Measurements from ENCODE around the gene ICA1L.

ICA1L gene

DNA sequence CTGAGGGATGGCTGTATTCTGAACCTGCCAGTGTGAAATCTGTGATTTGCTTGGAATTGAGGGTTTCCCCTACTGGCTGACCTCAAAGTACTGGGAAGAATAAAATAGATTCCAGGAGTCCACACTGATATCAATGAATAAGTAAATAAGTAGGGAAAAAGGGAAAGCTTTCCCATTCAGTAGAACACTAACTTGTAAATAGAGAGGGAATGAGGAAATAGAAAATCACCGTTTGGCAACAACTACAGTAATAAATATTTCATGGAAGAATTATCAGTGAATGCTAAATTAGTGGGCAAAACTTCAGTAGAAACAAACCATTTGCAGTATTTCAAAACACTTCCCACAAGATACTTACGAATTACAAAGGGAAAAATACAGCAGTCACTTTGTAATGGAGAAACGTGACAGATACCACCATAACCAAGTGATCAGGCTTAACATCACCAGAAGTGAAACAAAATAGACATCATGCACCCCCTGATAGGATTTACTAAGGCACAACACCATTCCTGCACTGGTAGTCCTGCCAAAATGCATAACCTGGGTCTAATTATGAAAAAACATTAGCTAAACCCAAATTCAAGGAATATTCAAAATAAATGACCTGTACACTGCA lies 88.5 kb downstream of the ICA1L start:
- no peak for DNase-seq (ENCODE audit: low read depth, low spot score)

DNA sequence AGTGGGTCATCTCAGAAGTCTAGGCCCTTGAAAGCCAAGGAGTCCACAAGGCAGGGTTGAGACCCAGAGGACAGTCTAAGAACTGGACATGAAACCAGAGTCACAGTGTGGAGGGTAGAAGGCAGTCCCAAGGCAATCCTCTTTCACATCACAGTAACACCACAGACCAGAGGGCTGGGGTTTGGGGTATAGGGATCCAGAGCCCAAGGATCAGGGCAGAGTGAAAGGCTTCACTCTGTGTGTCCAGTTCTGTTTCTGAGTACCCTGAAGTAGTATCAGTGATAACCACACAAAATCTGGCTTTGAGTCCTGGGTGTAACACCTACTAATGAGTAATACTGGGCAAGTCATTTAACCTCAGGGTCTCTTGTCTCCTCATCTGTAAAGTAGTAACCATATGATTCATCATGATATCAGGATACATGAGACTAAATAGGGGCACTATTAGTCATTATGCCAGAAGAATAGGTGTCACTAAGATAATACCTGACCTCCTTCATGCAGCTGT lies 91.0 kb downstream of the ICA1L start:
- no peak for DNase-seq (ENCODE audit: low read depth, low spot score)

DNA sequence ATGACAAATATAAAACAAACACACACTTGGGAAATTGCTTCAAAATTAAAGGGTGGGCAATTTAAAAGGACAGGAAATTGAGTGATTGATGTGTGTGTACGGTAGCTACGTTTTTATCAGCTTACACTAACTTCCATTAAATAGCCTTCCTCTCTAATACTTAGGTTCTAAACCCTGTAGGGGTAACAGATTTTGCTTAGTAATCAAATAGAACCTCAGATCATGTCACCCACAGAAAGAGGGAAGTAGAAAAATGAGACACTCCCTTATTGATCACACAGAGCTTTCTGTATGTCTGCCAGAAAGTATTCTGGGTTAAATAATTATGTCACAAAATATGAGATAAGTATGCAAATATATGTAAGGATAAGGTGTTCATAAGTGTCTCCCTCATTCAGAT lies 93.3 kb downstream of the ICA1L start:
- DNase-seq (ENCODE audit: low read depth, low spot score): no peak

DNA sequence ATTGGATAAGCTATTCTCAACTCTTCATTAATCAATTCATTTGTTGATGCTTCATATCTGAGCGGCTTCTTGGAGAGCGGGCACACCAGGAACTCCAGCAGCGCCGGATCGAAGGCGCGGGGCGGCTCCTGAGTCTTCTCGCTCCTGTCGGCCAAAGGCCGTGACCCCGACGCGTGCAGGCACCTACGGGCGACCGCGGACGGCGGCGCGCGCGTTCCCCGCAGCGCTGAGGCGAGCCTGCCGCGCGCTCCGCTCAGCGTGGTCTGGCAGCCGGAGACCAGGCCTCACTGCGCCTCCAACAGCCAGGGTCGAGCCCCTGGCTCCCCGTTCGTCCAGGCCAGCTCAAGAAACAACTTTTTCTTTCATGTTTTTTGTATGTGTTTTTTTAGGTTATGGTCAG lies 97.5 kb downstream of the ICA1L start:
- no peak for DNase-seq (ENCODE audit: low read depth, low spot score)

GRCh38 chr2:202773301-202773973 lies 98.1 kb downstream of the ICA1L start:
- no peak for DNase-seq (ENCODE audit: low read depth, low spot score)

DNA sequence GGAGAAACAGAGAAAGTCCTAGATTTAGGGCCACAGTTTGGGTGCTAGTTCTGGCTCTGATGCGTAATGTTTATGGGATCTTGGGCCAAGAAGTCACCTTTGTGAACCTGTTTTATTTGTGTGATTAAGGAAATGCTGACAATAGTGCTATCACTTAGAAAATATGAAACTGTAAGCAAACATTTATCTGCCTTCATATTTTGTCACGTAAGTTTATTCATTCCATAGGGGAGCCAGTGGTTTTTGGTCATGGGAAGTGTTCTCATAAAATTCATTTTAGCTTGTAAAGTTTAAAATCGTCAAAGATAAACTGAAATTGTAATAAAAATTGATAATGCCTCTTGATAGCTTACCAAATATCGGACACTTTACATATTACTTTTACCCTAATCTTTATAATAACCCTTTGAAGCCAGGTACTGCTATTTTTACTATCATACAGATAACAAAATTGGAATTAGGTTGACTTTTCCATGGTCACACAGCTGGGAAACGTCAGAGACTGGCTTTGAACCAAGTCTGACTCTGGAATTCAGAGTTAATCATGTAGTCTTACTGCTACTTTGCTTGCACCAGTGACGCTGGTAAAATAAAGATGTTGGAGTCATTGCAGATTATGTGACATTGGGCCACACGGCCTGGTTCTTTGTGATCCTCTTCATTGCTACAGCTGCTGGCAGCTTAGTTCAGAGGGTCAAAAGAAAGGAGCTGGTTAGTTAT lies 99.7 kb downstream of the ICA1L start:
- no peak for DNase-seq (ENCODE audit: low read depth, low spot score)

GRCh38 chr2:202771336-202771735 lies 100.2 kb downstream of the ICA1L start:
- DNase-seq (ENCODE audit: low read depth, low spot score): no peak

DNA sequence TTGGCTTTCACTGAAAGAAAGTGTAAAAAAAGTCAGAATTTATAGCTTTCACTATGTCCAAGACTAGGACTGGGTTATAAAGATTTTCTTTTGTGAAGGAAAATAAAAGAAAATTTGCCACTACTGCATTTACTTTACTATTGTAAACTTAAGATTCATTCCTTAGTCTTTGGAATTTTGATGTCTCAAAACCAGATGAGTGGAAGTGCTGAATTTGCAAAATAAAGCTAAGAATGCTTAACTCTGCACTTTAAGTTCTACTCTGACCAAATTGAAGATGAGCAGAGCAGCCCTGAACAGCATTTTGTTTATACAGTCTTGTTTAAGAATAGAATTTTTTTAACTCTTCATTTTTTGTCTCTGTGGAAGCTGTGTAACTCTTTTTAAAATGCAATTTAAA lies 102.4 kb downstream of the ICA1L start:
- DNase-seq (ENCODE audit: low read depth, low spot score): no peak

- no peak for DNase-seq (ENCODE audit: low read depth, low spot score)
Observed at GRCh38 chr2:202768273-202768672, 103.3 kb downstream of the ICA1L start.

DNA sequence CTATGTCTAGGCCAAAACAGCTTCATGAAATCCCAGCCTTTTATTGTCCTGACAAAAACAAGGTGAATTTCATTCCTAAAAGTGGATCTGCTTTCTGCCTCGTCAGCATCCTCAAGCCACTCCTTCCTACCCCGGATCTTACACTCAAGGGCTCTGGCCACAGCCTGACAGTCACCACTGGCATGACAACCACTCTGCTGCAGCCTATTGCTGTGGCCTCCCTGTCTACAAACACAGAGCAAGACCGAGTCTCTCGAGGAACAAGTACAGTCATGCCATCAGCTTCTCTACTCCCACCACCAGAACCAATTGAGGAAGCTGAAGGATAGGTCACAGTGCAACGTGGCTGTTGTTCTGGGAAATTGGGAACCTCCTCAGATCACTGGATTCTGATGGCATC lies 106.1 kb downstream of the ICA1L start:
- DNase-seq (ENCODE audit: low read depth, low spot score): no peak

- DNase-seq (ENCODE audit: low read depth, low spot score): no peak
Observed at GRCh38 chr2:202764991-202765390, 106.6 kb downstream of the ICA1L start.

DNA sequence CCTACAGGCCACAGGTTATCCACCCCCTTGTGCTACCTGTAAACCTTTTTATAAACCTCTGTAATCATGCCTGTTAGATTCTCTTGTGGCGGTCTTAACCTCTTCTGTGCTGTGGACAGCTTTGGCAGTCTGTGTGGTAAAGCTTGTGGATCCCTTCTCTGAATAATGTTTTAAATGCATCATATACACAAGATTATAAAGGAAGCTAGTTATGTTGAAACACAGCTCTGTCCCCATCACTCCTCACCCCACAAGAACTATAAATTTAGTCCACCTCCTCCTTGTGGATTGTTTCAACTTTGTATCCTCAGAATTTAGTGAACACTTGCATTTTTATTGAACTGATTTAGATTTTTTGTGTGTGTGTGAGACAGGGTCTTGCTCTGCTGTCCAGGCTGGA lies 107.7 kb downstream of the ICA1L start:
- DNase-seq (ENCODE audit: low read depth, low spot score): no peak

GRCh38 chr2:202762556-202762955 lies 109.0 kb downstream of the ICA1L start:
- DNase-seq (ENCODE audit: low read depth, low spot score): no peak

DNA sequence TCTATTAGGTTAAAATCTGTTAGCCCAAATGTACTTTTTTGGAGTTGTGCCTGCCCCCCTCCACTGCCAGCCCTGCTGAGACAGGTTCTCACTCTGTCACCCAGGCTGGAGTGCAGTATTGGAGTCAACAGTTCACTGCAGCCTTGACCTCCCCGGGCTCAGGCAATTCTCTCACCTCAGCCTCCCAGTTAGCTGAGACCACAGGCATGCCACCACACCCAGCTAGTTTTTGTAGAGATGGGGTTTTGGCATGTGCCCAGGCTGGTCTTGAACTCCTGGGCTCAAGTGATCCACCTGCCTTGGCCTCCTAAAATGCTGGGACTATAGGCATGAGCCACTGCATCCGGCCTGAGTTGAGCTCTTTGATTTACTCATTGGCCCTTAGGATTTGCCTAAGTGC lies 110.7 kb downstream of the ICA1L start:
- DNase-seq (ENCODE audit: low read depth, low spot score): no peak

GRCh38 chr2:202758604-202759003 lies 113.0 kb downstream of the ICA1L start:
- DNase-seq (ENCODE audit: low read depth, low spot score): no peak

DNA sequence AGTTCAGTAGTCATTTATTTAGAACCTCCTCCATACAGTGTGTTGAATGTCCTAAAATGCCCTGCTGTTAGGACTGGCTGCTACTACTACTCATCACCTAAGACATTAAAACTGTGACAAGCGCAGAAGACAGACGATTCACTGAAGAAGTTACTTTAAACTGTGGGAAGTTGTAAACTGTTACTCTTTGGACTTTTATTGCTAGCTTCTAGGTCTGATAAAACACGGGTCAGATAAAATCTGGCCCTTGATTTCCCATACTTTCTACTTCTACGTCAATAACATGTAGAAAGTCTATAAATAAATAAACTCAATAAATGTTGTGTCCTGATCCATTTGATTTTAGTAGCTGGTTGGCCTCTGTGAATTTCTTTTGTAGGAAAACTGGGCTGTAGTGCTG lies 113.4 kb downstream of the ICA1L start:
- no peak for DNase-seq (ENCODE audit: low read depth, low spot score)

DNA sequence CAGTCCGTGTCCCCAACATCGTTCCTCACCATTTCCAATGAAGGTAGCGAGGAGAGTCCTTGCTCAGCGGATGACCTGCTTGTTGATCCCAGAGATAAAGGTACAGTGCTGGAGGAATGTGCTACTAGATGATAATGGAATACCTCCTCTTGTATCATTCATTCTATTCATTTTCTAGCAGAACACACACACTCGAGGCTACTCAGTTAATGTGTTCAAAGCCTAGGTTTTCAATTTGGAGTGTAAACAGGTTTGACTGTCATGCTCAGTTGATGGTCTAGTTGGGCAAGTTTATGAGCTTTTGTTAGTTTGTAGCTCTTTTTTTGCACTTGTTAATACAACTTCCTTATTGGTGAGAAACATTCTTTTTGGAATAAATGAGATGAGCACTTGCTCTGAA lies 114.2 kb downstream of the ICA1L start:
- DNase-seq (ENCODE audit: low read depth, low spot score): no peak

DNA sequence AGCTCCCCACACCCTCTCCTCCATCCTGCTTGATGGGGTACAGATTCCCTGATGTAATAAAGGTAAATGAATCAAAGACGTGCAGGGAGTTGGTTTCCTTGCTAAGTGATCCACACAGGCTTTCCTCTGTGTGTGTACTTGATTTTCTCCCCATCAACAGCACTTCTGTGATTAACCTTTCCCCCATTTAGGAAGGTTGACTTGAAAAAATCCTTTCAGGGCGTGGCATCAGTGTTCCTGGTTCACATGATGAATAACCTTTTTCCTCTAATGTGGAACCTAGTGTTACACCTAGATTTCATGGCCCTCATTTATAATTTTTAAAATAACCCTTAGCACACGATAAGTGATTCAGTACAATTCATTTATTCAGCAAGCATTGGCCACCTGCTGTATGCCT lies 115.0 kb downstream of the ICA1L start:
- DNase-seq (ENCODE audit: low read depth, low spot score): no peak

GRCh38 chr2:202754936-202755335 lies 116.6 kb downstream of the ICA1L start:
- no peak for DNase-seq (ENCODE audit: low read depth, low spot score)

DNA sequence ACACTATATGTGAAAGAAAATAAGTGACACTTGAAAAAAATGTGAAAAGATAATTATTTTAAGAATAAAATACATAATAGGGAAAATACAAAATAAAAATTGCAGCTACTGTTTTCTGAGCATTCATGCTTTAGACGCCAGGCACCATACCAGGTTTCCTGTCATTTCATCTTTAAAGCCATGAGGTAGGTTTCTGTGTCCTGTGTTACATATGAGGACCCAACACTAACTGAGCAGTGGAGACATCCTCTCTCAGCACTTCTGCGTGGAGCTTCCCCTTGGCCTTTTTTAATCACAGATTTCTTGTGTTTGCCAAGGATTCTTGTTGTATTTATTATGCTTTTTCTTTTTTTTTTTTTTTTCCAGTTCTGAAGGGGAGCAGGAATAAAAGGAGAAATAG lies 119.5 kb downstream of the ICA1L start:
- DNase-seq (ENCODE audit: low read depth, low spot score): no peak

DNA sequence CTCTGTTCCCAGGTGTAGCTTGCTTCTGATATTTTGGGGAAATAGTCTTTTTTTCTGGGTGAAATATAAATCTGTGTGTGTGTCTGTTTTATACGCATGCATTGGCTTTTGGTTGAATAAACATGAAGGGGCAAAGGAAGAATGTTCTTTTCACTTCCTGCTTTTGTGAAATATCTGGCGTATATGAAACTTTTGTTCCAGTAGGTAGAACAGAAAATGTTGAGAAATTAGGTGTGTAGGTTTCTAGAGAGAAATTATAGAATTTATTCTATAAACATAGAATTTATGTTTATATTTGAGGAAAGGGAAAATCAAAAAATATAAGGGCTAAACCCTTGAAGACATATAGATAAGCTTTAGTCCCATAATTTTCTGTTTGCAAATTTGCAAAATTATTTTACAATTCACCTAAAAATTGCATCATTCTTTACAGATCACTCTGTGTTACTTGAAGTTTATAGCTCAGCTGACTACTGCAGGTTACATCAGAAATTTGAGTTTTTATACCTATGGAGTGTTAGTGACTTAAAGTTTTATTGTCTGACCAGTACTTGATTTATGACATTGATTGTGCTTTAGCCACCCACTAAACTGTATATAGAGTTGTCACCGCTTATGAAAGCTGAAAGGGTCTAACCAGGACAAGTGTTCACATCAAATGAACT lies 120.7 kb downstream of the ICA1L start:
- DNase-seq (ENCODE audit: low read depth, low spot score): no peak

GRCh38 chr2:202749477-202749876 lies 122.1 kb downstream of the ICA1L start:
- DNase-seq (ENCODE audit: low read depth, low spot score): no peak
